ENCODE data around the gene NTN5.
"Not testable (repeated sequence)": the region's sequence is repeated elsewhere in the genome, so short reads cannot be mapped to it uniquely, and the experiment has no call there.

NTN5 gene

DNA sequence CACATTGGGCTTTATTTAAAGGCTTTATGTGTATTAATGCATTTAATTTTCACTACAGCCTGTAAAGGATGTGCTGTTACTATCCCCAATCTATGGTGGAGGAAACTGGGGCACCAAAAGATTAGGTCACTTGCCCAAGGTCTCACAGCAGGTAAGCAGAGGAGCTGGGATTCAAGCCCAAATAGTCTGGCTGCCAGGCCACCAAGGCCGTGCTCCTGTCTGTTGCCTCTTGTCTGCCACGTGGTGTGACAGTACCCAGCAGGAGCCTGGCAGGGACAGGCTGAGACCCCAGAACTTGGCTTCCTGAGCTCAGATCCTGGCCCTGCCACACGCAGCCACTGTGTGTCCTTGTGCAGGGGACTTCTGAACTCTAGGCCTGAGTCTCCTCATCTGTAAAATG lies 4.5 kb downstream of the NTN5 start:
- DNase-seq: no peak

DNA sequence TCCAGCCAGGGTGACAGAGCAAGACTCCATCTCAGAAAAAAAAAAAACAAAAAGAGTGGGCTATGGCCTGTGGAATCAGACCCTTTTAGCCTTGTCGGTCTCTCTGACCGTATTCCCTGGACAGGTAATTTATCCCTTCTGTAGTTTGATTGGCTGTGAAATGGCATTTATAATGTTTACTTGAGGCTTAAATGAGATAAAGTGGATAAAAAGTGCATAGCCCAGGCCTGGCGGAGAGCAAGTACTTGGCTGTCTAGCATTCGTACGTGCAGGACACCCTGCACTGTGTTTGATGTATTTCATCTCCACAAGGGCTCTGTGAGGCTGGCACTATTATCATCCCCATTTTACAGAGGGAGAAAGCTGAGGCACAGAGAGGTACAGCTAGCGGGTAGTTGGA lies 7.0 kb downstream of the NTN5 start:
- no peak for DNase-seq

DNA sequence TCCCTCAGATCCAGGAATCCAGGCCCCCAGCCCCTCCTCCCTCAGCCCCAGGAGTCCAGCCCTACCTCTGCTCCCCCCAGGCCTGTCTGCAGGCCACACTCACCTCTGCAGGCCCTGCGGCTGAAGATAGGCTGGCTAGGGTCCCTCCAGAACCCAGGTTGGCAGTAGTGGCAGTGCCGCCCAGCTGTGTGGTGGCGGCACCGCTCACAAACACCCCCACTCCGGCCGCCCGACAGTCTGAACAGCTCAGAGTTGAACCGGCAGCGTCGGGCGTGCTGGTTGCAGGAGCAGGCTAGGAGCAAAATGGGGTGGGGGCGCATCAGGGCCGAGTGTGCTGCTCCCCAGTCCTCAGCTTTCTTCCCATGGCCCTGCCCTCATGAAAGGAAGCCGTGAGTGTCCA lies 8.3 kb downstream of the NTN5 start:
- DNase-seq: no peak

DNA sequence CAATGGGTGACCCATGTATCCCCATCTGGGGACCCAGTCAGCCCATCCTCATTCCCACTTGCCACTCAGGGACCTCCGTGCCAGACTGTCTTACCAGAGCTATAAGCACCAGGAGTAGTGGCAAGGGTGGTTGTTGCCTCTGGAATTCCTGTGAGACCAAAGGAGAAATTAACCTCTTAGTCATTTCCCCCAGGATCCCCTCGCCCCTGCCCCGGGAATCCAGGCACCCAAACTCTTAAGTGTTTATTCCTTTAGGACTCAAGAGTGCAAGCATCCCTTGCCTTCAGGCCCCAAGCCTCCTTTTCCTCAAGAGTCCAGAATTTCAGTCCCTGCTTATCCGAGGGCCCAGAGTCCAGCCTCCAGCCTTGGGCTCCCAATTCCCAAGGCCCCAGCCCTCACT lies 9.2 kb downstream of the NTN5 start:
- DNase-seq: no peak

DNA sequence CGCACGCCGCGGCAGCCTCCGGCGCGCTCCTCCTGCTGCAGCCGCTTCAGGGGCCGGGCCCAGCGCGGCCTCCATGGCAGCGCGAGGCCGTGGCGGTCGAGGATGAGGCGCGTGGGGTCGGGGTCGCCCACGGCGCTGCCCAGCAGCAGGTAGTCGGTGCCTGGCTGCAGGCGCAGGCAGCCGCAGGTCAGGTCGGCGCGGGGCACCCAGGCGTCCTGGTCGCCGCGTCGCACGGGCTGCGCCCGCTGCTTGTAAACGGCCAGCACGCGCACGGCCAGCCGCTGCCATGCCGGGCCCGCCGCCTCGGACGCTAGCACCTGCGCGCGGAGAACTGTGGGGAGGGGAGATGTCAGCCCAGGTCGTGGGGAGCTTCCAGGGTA lies 11.1 kb downstream of the NTN5 start:
- no peak for DNase-seq

DNA sequence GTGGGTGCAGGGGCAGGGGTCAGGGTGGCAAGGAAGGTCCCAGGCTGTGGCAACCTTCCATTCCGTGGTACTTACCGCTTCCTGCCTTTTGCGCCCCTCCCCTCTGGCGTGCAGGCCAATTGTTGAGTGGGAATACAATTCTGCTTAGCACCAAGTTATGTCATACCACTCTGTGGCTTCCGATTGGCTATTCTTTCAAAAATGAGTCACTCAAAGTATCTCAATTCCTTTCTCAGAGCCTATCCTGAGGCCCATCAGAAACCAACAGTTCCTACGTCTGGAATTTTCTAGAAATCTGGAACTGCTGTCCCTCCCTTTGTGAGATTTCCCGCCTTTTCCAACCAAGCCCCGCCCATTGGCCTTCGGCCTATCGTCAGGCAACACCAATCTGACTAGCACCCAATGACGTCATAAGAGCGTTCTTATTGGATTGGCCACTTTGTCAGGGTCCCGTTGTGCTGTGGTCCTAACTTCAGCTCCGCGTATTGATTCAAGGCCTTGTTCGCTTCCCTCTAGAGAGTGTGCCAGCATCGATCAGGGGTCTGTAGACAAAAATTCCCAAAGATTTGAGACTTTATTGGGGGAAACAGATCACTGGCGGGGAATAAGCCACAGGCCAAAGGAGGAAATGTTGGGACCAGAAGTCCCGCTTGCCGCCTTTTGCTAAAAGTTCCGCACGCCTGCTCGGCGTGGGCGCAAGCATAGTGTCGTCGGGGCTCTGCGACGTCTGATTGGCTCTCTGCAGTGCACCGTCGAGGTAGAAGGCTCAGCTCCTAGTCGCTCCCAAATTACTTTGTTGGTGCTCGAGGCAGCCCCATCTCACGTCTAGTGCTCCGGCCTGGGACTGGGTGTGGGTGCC lies 11.7 kb downstream of the NTN5 start:
- DNase-seq: peak; percentile 92

DNA sequence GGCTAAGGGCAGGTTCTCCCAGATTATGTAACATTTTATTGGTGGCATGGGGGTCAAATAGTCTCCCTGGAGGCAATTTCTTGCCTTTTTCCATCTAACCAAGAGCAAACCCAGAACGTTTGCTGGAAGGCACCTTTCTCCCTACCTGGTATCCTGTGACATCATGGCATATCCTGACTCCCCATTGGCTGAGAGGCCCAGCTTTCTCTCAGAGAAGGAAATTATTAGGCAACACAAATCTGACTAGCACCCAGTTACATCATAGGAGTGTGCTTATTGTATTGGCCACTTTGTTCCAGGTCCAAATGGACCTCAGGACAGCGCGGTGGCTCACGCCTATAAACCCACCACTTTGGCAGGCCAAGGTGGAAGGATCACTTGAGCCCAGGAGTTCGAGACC lies 13.0 kb downstream of the NTN5 start:
- no peak for DNase-seq

DNA sequence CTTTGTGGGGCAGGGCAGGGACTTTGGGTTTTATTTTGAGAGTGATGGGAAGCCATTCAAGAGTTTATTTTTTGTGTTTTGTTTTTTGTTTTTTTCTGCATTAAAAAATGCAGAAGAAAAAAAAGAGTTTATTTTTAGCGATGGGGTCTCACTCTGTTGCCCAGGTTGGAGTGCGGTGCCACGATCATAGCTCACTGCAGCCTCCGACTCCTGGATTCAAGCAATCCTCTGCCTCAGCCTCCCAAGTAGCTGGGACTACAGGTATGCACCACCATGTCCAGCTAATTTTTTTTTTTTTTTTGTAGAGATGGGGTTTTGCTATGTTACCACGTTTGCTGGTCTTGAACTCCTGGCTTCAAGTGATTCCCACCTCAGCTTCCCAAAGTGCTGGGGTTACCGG lies 14.3 kb downstream of the NTN5 start:
- no peak for DNase-seq

DNA sequence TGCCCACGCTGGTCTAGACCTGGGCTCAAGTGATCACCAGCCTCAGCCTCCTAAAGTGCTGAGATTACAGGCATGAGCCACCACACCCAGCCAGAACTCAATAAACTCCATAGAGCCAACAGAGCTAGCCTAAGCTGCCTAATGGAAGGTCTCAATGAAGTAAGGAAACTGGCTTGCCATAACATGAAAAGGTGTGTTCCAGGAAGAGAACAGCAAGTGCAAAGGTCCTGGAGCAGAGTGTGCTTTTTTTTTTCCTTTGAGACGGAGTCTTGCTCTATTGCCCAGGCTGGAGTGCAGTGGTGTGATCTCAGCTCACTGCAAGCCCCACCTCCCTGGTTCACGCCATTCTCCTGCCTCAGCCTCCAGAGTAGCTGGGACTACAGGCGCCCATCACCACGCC lies 15.0 kb downstream of the NTN5 start:
- DNase-seq: not testable (repeated sequence)

DNA sequence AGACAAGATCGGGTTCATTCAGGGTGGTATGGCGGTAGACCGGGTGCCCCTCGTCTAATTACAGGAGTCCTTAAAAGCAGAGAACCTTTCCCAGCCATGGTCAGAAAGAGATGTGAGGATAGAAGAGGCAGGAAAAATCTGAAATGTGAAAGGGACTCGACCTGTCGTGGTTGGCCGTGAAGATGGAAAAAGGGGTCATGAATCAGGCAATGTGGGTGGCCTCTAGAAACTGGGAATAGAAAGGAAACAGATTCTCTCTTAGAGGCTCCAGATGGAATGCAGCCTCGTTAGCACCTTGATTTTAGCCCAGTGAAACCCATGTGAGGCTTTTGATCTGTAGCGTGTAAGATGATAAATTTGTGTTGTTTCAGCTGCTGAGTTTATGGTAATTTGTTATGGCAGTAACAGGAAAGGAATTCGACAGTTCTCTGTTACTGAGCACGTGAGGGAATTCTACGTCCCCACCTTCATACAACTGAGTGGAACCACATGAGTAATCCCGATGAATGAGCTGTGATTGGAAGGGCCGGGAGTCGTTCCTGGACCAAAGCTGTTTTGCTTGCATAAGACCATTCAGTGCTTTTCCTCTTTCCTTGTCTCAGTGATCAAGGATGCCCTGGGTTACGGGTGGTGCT lies 15.9 kb downstream of the NTN5 start:
- no peak for DNase-seq

DNA sequence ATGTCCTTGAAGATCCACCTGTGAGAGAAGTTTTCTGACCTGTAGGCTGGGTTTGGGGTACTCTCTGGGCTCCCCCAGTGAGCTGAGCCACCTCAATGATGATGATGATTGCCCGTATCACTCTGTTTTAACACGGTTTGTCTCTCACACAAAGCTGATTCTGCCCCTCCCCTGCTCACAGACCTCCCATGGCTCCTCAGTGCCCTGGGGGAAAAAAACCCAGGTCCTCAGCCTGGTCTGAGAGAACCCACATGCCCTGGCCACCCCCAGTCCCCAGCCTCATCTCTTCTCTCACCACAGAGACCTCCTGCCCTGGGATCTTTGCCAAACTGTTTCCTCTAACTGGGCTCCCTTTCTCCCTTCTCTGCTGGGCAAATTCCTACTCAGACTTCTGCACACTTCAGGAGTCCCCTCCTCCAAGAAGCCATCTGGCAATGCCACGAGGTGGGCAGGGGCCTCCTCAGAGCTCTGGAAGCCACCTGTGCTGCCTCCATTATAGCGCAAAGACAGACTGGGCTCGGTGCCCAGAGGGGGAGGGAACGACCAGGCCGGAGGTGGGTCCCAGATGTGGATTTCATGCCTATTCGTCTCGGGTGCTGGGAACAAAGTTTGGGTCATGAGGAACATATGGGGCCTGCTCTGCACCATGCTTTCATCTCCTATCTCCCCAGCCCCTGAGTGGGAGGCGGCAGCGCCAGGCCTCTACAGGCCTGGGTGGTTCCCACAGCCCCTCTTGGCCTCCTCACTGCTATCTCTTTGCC lies 18.3 kb downstream of the NTN5 start:
- DNase-seq: no peak

DNA sequence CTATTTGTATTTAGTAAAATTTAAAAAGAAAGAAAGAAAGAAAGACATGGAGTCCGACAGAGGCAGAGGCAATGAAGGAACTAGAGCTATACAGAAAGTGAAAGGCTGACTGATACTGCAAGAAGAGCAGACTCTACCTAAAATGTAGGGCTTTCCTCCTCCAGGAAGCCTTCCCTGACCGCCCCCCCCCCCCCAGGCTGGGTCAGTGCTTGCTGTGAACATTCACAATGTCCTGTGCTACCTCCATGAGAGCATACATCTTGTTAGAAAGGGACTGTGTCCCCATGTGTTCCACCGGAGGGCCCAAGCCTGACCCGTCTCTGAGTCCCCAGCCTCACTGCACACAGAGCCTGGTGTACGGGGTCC lies 21.2 kb downstream of the NTN5 start:
- DNase-seq: no peak

DNA sequence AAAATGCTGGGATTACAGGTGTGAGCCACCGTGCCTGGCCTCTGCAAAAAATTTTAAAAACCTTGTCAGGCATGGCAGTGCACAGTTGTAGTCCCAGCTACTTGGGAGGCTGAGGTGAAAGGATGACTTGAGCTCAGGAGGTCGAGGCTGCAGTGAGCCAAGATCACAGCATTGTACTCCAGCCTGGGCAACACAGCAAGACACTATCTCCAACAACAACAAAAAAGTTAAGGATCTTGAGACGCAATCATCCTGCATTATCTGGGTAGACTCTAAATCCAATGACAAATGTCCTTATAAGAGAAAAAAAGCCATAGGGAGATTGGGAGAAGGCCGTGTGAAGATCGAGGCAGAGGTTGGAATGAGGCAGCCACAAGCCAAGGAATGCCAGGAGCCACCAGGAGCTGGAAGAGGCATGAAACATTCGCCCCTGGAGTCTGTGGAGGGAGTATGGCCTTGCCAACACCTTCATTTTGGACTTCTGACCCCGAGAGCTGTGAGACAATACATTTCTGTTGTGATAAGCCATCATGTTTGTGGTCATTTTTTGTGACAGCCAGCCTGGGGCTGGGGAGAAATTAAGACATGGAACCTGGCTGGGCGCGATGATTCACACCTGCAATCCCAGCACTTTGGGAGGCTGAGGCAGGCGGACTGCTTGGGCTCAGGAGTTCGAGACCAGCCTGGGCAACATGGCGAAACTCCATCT lies 21.7 kb downstream of the NTN5 start:
- no peak for DNase-seq

DNA sequence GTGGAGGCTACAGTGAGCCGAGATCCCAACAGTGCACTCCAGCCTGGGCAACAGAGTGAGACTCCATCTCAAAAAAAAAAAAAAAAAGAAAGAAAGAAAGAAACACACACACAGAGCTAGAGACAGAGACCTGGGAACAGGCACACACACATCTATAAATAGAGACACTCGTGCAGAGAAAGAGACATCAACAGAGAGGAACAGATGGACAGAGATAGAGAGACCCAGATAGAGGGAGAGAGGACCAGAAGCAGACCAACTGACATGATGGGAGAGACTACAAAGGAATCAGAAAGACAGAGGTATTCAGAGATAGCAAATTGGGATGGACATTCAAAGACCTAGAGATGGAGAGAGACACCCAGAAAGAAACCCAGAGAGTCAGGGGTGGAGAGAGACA lies 24.7 kb downstream of the NTN5 start:
- no peak for DNase-seq

DNA sequence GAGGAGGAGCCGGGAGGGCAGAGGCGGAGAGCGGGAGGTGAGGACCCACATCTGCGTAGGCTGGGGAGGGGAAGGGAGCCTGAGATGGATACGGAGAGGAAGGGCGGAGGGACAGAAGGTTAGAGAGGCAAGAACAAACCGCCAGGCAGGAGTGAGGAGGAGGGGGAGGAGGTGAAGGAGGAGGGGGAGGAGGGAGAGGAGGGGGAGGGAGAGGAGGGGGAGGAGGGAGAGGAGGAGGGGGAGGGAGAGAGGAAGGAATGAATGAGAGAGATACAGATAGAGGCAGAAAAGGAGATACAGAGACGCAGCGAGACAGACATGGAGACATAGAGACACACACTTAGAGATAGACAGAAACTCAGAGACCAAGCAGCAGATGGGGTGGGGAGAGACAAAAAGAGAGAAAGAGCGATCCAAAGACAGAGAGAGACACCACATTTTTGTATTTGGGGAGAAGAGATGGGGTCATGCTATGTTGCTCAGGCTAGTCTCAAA lies 26.0 kb downstream of the NTN5 start:
- no peak for DNase-seq

DNA sequence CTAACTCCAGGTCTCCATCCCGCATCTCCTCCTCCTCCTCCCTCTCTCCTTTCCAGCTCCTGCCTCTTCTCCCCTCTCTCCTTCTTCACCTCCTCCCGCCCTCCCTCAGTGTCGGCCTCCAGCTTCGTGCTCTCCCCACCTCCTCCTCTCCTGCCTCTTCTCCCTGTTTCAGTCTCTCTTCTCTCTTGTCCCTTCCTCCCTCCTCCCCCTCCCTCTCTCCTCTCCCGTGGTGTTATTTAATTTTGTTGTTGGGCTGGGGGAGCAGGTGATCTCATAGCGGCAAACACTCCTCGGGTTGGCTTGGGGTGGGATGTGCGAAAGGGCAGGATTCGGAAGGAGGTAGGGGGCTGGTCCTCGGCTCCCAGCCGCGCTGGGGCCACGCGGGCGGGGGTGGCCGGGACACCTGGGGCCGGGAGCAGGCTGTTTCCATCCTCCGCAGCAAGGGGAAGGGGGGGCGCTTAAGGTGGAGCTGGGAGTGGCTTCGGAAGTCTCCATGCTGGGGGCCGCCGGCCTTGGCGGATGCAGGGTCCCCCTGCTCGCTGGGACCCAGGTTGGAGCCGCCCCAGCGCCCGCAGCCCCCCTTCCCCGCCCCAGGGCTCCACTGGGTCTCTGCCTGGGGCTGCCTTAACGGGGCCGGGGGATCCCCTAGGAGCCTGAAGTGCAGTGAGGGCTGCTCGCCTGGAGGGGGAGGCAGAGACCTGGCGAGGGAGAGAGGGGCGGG lies 26.7 kb downstream of the NTN5 start, which contains the start of gene CA11:
TSS of gene CA11 (minus strand) at position 187 of the 721 bp plus-strand sequence. CDS start 555 bp downstream, outside the sequence.
- DNase-seq: peak; percentile 74

DNA sequence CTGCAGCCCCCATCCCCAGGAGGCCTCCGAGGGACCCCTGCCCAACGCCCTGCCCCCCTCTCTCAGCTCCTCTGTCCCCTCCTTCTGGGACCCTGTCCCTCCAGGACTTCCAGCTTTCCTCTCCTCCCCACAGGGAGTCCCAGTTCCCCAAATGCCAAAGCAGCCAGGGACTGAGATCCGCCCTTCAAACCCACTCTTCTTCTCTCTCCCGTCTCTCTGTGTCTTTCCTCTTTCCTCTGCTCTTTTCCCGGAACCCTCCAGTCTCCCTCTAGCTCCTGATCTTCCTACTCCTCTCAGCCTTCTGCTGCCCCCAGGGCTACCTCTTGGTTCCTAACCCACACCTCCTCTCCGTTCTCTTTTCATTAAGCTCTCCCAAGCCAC lies 27.2 kb downstream of the NTN5 start:
- no peak for DNase-seq

DNA sequence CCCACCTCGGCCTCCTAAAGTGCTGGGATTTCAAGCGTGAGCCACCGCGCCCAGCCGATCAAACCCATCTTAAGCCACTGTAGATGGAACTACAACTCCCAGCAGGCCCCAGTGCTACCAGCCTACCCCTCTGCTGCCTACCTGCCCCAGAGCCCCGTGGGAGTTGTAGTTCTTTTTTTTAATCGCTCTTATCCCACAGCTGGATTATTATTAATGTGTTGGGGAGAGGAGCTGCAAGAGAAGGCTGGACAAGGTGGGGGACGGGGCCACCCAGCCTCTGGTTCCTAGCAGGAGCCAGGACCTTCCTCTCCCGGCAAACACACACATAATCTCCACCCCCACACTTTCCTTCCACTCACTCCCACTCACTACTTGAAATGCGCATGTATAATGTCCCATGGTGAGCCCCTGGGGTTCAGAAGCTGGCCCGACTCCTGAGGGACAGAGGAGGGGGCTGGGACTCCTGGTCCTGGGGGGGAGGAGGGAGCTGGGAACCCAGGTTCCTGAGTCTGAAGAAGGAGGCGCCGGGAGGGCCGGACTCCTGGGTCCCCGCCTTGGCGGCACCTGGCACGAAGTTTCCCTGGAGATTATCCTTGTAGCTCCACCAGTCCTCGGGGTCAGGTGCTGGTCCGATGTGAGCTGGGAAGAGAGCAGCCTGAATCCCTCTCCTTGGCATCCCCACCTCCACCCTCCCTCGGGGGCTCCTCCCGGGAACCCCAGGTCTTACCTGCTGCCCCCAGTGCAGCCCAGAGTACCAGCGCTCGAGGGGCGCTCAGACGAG lies 27.8 kb downstream of the NTN5 start:
- no peak for DNase-seq

DNA sequence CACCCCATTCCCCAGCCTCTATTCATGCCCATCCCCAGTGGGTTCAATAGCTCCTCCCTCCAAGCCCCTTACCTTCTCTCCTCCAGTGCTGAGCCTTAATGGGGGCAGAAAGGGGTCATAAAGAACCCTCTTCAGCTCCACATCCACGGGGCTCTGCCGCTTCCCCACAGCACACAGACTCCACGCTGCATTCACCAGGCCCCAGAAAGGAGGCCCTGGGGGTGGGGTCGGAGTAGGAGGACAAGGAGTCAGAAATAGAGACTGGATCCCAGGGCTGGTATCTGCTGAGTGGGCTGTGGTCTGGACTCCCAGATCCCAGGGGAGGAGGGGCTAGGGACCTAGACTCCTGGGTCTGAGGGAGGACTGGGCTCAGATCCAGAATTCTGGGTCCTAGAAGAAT lies 28.5 kb downstream of the NTN5 start:
- DNase-seq: no peak

DNA sequence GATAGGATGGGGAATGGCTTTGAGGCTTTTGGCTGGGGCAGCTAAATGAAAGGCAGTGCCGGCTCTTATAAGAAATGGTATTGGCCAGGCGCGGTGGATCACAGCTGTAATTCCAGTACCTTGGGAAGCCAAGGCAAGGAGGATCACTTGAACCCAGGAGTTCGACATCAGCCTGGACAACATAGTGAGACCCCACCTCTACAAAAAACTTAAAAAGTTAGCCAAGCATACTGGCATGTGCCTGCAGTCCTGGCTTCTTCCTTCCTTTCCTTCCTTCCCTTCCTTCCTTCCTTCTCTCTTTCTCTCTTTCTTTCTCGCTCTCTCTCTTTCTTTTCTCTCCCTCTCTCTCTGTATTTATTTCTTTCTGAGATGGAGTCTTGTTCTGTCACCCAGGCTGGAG lies 30.0 kb downstream of the NTN5 start:
- no peak for DNase-seq

DNA sequence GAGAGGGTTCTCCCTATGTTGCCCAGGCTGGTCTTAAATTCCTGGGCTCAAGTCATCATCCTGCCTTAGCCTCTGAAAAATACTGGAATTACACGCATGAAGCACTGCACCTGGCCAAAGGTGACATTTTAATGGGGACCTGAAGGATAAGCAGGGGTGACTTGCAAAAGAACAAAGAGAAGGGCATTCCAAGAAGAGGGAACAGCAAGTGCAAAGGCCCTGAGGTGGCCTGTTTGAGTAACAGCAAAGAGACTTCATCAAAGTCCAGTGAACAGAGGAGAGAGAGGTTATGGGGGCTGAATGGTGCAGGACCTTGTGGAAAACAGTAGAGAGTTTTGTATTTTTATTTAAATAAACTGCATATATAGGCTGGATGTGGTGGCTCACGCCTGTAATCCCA lies 31.0 kb downstream of the NTN5 start:
- DNase-seq: no peak

Measured in 8988T (cell line).